Neutrophil (primary cell): ENCODE results near the gene ARHGEF5.
"Not testable (repeated sequence)": the region's sequence is repeated elsewhere in the genome, so short reads cannot be mapped to it uniquely, and the experiment has no call there.

Experiments
- H3K27ac ChIP-seq: fragments of 200-600 bp; sonication (generic); 2 replicates; pipeline ENCODE4 v1.5.1; 2016; ENCODE audit warnings: mild to moderate bottlenecking, moderate library complexity
- H3K27me3 ChIP-seq: fragments of 200-600 bp; sonication (generic); 2 replicates; pipeline ENCODE4 v1.6.0; 2016; ENCODE audit warnings: mild to moderate bottlenecking
- H3K36me3 ChIP-seq: fragments of 200-600 bp; sonication (generic); 2 replicates; pipeline ENCODE4 v1.5.1; 2017
- H3K4me1 ChIP-seq, 2 experiments: fragments of 200-600 bp in 1 of 2; sonication (generic) in 1 of 2; 1 replicate in 1 of 2; 2 replicates in 1 of 2; pipeline versions ENCODE4 v1.5.1 to v1.6.1; 2013 to 2016; ENCODE audit warnings: low read depth in 1 of 2, low read length in 1 of 2, mild to moderate bottlenecking in 1 of 2, moderate library complexity in 1 of 2; ENCODE audit not compliant: control insufficient read depth in 1 of 2, insufficient read depth in 1 of 2
- H3K4me3 ChIP-seq, 2 experiments: fragments of 200-600 bp in 1 of 2; sonication (generic) in 1 of 2; 1 replicate in 1 of 2; 2 replicates in 1 of 2; pipeline ENCODE4 v1.5.1; 2013 to 2016; ENCODE audit warnings: low read depth in 1 of 2, low read length in 1 of 2, mild to moderate bottlenecking in 1 of 2, moderate library complexity in 1 of 2
- H3K9me3 ChIP-seq: fragments of 200-600 bp; sonication (generic); 2 replicates; pipeline ENCODE4 v1.5.1; 2016

The ARHGEF5 gene

DNA sequence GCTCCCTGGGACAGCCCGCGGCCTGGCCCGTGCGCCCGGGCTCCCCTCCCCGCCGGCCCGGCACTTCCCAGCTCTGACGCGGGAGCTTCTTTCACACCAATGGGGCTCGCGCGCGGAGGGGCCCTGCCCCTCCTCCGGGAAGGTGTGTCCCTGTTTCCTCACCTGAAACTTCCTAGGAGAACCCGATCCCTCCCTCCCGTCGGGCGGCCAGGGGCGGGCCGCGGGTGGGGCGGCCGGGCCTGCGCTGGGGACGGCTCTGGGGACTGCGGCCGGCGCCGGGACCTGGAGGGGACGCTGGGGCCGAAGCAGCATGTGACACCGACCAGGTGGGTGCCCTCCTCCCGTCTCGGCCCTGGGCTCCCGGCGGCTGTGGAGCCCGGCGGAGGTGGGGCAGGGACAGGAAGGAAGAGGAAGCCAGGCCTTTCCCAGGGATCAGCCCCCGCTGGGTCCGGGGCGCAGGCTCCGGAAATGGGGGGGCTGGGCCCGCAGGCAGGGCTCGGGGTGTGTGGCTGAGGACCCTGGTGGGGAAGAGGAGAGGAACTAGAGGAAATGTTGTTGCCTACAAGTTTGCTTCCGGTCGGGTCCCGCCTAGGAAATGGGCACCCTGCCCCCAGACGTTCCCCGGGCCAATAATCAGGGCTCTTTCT, at the start of gene ARHGEF5:
Gene ARHGEF5 (plus strand): TSS at position 227 of the 647 bp plus-strand sequence. CDS start 7,268 bp downstream, outside the sequence.
- H3K27me3 ChIP-seq, H3K4me3 ChIP-seq, H3K9me3 ChIP-seq, H3K27ac ChIP-seq, H3K36me3 ChIP-seq, H3K4me1 ChIP-seq: not testable (repeated sequence)

DNA sequence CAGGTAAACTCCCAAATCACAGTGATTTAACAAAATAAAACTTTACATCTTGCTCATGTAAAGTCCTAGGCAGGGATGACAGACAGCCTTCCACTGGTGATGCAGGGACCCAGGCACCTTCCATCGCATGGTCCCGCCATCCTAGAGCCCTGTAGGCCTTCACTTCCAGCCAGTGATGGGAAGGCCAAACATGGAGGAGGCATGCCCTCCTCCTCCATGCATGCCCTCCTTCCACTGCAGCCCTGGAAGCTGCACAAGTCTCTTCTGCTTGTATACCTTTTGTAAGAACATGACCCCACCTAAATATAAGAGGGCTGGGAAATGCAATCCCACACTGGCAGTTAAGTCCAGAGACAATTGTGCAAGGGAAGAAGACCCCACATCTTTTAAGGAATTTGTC, 45.5 kb upstream of the ARHGEF5 start:
- not testable (repeated sequence) for H3K36me3 ChIP-seq, H3K27me3 ChIP-seq, H3K27ac ChIP-seq, H3K4me1 ChIP-seq, H3K9me3 ChIP-seq, H3K4me3 ChIP-seq

DNA sequence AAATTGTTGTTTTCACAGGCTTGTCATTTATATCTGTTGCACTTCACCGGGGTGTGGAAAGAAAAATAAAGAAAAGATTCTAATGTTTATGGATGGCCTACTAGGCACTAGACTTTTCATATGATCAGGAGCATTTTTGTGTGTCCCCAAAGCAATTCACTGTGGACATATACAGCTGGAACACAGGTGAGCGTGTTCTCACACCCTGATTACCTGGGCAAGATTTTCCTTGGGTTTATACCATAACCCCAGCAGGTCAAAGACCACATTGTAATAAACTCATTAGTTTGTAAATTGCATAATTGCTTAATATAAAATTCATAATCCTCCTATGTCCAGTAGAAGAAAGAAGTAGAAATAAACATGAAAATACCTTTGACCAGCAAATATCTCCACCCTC, 44.0 kb upstream of the ARHGEF5 start:
- H3K27me3 ChIP-seq, H3K9me3 ChIP-seq, H3K36me3 ChIP-seq, H3K4me1 ChIP-seq, H3K4me3 ChIP-seq, H3K27ac ChIP-seq: not testable (repeated sequence)

DNA sequence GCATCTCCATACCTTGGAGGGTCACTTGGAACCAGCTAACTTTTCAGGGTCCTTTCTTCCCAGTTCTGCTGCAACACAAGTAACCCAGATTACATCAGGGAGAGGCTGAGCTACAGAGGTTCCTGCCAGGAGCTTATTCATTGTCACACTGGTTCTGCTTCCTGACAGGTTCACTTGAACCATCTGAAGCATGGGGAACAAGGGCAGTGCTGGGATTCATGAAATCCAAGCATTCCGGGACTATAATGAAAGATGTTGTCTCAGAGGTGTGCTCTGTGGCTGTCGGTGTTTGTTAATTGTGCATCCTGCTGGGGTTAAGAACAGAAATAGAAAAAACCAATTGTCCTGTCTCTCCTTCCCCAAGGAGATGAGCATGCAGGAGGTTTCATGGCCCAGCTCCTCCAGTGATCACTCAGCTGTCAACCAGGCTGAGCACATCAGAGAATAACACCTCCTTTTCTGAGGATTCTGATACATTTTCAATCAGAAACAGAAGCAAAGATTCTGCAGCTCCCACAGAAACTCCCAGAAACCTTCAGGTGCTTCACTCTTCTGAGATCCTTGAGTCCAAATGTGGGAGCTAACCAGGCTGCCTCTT, 43.2 kb upstream of the ARHGEF5 start, which contains the start of gene OR2A1:
Gene OR2A1 (plus strand): TSS at position 548 of the 598 bp plus-strand sequence. CDS start 5,706 bp downstream, outside the sequence.
- not testable (repeated sequence) for H3K27me3 ChIP-seq, H3K9me3 ChIP-seq, H3K36me3 ChIP-seq, H3K27ac ChIP-seq, H3K4me1 ChIP-seq, H3K4me3 ChIP-seq

DNA sequence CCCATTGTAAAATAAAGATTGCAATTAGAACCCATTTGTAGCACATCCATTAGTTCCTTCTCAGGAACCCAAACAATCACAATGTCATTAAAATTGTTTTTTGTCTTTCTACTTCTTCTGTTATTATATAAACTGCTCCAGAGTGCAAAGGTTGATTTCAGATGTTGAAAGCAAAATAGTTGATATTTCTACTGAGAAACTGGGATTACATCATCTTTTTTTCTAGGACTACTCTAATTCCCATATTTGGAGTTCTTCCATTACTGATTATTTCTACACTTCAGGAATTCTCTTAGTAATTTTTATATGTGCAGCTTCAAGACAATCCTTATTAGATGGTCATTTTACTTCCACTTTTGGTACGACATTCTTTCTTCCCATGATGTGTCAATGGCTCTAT, 37.7 kb upstream of the ARHGEF5 start:
- not testable (repeated sequence) for H3K4me3 ChIP-seq, H3K9me3 ChIP-seq, H3K27me3 ChIP-seq, H3K27ac ChIP-seq, H3K36me3 ChIP-seq, H3K4me1 ChIP-seq

DNA sequence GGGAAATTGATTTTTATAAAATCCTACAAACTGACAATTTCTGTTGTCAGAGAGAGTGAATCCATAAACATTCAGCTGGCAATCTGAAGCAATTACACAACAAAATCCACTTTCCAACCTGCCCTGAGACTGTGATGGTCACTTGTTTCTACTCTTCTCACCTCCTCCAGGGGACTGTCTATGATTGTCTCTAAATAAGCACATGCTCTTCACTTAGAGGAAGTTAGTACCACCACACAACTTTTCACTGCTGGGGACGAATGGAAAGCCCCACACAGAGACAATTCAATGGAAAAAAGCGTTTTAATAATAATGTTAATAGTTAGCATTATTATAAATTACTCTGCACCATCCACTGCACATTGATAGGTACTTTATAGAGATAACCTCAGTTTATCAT, 35.7 kb upstream of the ARHGEF5 start:
- not testable (repeated sequence) for H3K4me1 ChIP-seq, H3K4me3 ChIP-seq, H3K27ac ChIP-seq, H3K36me3 ChIP-seq, H3K27me3 ChIP-seq, H3K9me3 ChIP-seq

DNA sequence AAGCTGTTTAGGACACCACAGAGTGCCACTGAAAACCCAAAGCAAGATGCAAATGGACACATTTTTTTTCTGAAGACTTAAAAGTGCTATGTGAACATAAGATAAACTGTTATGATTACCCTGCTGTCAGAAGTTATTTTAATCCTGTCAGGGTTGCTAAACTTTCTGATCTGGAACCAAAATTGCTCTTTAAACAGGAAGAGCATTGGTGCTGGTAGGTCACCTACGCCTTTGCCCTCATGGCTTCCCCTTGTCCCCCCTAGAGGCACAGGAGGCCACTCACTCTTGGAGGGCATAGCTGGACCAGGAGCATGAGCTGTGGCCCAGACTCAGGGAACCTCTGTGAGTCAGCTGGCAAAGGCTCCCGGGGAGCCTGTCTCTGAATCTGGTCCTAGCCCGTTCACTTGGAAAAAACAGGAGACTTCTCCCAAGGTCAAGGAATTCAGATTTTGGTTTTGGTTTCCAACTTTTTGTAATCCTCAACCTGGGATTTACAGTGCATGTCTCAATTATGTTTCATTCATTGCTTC, 33.5 kb upstream of the ARHGEF5 start:
- not testable (repeated sequence) for H3K27me3 ChIP-seq, H3K4me3 ChIP-seq, H3K36me3 ChIP-seq, H3K27ac ChIP-seq, H3K9me3 ChIP-seq, H3K4me1 ChIP-seq

DNA sequence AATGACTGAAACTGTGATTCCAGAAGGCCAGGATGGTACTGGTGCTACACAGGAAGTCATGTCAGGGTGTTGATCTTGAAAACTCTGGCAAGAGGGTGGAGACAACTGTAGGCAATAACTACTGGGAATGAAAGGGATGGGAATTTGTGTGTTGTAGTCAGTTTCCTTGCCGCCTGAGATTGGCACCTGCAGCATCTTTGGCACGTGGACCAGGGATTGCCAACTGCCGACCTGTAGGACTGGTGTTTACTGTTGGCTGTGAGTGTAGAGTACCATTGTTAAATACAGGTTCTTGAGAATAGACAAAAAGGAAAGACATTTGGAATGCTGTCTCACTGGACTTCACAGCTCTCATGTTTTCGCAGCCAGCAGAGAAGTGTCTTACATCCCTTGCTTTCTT, 31.8 kb upstream of the ARHGEF5 start:
- not testable (repeated sequence) for H3K36me3 ChIP-seq, H3K27ac ChIP-seq, H3K27me3 ChIP-seq, H3K4me1 ChIP-seq, H3K4me3 ChIP-seq, H3K9me3 ChIP-seq

DNA sequence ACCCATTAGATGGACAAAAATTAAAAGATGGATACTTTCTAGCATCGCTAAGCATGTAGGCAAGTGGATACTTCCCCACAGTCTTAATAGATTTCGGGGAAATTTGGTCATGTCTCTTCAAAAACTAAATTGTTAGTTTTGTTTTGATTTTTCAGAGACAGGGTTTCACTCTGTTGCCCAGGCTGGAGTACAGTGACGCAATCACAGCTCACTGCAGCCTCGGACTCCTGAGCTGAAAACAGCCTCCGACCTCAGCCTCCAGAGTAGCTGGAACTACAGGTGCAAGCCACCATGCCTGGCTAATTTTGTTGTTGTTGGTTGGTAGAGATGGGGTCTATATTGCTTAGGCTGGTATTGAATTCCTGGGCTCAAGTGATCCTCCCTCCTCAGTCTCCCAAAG, 29.3 kb upstream of the ARHGEF5 start:
- H3K27ac ChIP-seq, H3K9me3 ChIP-seq, H3K4me3 ChIP-seq, H3K36me3 ChIP-seq, H3K27me3 ChIP-seq, H3K4me1 ChIP-seq: not testable (repeated sequence)

DNA sequence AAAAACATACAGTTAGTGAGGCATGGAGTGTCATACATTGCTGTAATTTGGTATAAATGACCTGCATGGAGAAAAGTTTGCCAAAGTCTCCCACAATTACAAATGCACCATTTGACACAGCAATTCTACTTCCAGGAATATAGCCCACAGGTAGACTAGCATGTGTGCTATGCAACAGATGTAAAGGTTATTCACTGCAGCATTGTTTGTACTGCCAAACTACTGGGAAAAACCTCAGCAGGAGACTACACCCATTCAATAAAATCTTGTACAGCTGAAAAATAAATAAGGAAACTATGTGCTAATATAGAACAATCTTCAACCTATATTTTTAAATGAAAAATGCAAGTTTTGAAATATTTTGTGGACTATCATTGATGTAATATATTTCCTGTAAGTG, 25.2 kb upstream of the ARHGEF5 start:
- not testable (repeated sequence) for H3K27ac ChIP-seq

DNA sequence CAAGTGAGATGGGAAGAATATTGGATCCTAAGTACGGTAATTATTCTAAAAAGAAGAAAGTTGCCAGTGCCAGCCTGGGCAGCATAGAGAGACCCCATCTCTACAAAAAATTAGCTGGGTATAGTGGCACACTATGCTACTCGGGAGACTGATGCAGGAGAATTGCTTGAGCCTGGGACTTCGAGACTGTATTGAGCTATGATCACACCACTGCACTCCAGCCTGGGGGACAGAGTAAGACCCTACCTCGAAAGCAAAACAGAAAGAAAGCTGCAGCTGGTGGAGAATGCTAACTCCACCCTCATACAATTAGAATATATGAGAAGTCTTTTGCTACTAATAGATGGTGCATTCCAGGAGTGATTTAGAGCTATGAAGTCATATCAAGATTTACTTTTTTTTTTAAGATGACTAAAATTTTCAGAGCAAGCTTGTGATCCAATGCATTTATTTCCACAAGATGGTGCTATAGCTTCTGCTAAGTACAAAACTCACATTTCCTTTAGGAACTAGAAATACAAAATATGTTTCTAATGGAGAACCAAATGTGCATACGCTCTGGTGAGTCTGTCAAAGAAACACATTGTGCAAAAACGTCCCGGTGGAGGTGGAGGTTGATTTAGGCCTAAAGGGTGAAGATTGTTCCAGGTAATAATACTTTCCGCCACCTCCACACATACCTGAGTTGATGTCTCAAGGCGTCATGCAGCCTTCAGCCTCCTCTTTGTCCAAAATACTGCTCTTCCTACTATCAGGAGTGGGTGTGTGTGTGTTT, 23.8 kb upstream of the ARHGEF5 start:
- not testable (repeated sequence) for H3K27me3 ChIP-seq, H3K4me3 ChIP-seq, H3K27ac ChIP-seq, H3K4me1 ChIP-seq, H3K9me3 ChIP-seq, H3K36me3 ChIP-seq

More for the DNA sequence above, 25.2 kb upstream of the ARHGEF5 start:
- H3K27me3 ChIP-seq, H3K9me3 ChIP-seq, H3K36me3 ChIP-seq, H3K4me3 ChIP-seq, H3K4me1 ChIP-seq: not testable (repeated sequence)

DNA sequence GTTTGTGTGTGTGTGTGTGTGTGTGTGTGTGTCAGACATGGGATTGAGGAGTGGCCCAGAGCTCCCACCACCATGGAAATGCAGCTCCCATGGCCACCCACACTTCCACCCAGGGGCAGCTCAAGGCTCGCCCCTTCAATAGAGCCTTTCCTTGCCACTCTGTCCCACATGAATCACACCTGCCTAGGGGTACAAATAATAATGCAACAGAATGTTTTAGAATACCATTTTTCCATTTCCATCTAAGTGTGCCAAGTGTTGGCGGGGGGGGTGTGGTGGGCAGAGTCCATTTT, 23.3 kb upstream of the ARHGEF5 start:
- not testable (repeated sequence) for H3K27ac ChIP-seq, H3K9me3 ChIP-seq, H3K36me3 ChIP-seq, H3K4me3 ChIP-seq, H3K4me1 ChIP-seq, H3K27me3 ChIP-seq

DNA sequence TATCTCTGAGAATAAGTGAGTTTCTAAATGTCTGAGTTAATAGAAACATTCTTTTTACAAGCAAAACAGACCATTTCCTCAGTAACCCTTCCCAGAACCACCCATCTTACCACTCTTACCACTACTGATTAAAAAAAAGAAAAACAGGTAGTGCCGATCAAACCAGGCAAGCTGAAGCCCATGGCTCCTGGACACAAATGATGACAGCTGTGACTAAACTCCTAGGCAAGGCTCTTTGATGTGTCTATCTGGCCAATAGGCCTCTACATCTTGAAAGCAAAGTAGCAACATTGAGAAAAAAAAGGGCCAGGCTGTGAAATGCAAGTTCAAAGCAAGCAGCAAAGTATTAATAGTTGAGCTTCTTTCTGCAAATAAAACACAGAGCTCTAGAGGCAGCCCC, 6.6 kb upstream of the ARHGEF5 start:
- not testable (repeated sequence) for H3K4me1 ChIP-seq, H3K27me3 ChIP-seq, H3K9me3 ChIP-seq, H3K36me3 ChIP-seq, H3K4me3 ChIP-seq, H3K27ac ChIP-seq

DNA sequence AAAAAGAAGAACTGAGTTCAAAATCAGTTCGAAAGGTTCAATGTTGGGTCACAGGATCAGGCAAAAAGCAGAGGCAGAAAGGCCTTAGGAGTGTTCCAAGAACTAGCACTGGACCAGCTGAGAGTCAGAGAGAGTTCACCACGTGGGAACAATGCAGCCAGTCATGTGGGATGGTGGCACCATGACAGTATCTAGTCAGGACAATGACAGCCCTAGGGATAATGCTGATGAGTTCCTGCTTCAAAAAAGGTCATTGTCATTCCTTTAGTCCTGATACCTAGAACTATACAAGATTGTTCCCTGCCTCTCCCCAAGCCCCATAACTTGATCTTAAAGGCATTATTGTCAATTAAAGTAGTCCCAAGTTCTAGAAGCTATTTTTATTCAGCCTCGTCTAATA, 3.5 kb upstream of the ARHGEF5 start:
- H3K4me1 ChIP-seq, H3K36me3 ChIP-seq, H3K27me3 ChIP-seq, H3K27ac ChIP-seq, H3K9me3 ChIP-seq, H3K4me3 ChIP-seq: not testable (repeated sequence)
